ENCODE measurements around the gene FSD1L.

Gene FSD1L

GRCh38 chr9:105435453-105435852, 12.4 kb upstream of the FSD1L start:
- DNase-seq (ENCODE audit: insufficient read length, low spot score) (no peak), FAIRE-seq (no peak)
- no peak for TF ChIP-seq CTCF (IDR thresholded peaks at IDR 0.05; ENCODE audit: insufficient read depth, missing control alignments)

- TF ChIP-seq CTCF (IDR thresholded peaks at IDR 0.05; ENCODE audit: insufficient read depth, missing control alignments), result no peak
- no peak for FAIRE-seq
- no peak for DNase-seq (ENCODE audit: insufficient read length, low spot score)
Observed at GRCh38 chr9:105436783-105437182, 11.1 kb upstream of the FSD1L start.

- no peak for DNase-seq (ENCODE audit: insufficient read length, low spot score)
- no peak for TF ChIP-seq CTCF (IDR thresholded peaks at IDR 0.05; ENCODE audit: insufficient read depth, missing control alignments)
- FAIRE-seq, result no peak
Observed at GRCh38 chr9:105437704-105438103, 10.1 kb upstream of the FSD1L start.

GRCh38 chr9:105438141-105438806, 9.6 kb upstream of the FSD1L start:
- FAIRE-seq, result no peak
- DNase-seq (ENCODE audit: insufficient read length, low spot score), result no peak
- TF ChIP-seq CTCF (IDR thresholded peaks at IDR 0.05; ENCODE audit: insufficient read depth, missing control alignments), result no peak

GRCh38 chr9:105439428-105439827, 8.4 kb upstream of the FSD1L start:
- DNase-seq (ENCODE audit: insufficient read length, low spot score) (no peak), FAIRE-seq (no peak)
- no peak for TF ChIP-seq CTCF (IDR thresholded peaks at IDR 0.05; ENCODE audit: insufficient read depth, missing control alignments)

GRCh38 chr9:105441616-105442160, 6.1 kb upstream of the FSD1L start:
- DNase-seq (ENCODE audit: insufficient read length, low spot score) (no peak), FAIRE-seq (no peak)
- TF ChIP-seq CTCF (IDR thresholded peaks at IDR 0.05; ENCODE audit: insufficient read depth, missing control alignments), result no peak

- FAIRE-seq, result no peak
Observed at GRCh38 chr9:105443121-105443520, 4.7 kb upstream of the FSD1L start.

More at GRCh38 chr9:105443121-105443520, 4.7 kb upstream of the FSD1L start:
- DNase-seq (ENCODE audit: insufficient read length, low spot score), result no peak
- no peak for TF ChIP-seq CTCF (IDR thresholded peaks at IDR 0.05; ENCODE audit: insufficient read depth, missing control alignments)

Measured in D721Med (cell line).